M059J (cell line): ENCODE results near the gene SELPLG. TPM values are rescaled to one million over a fixed set of nuclear protein-coding genes. Genes with fewer than 3 reads are reported as not detected.
"Not testable (repeated sequence)": the region's sequence is repeated elsewhere in the genome, so short reads cannot be mapped to it uniquely, and the experiment has no call there.

Experiments used
- DNase-seq: peaks from one replicate; pipeline ENCODE4 v3.0.0-alpha.2; 2012; ENCODE audit warnings: low read depth
- total RNA-seq: library from RNA; depleted of rRNA; stranded (reverse); fragments of >200 nt; shearing (Covaris generic); gene quantifications from 2 replicates; pipeline ENCODE4 v1.2.3, GENCODE V29; 2014

SELPLG gene
- total RNA-seq, 1 experiment from 2014 or later = 0.79 TPM

- no peak for DNase-seq
Observed at GRCh38 chr12:108589840-108590229, 43.9 kb downstream of the SELPLG start.

GRCh38 chr12:108589028-108589839, 44.5 kb downstream of the SELPLG start:
- no peak for DNase-seq

GRCh38 chr12:108587826-108588225, 45.9 kb downstream of the SELPLG start:
- DNase-seq = no peak

GRCh38 chr12:108586306-108586705, 47.4 kb downstream of the SELPLG start:
- no peak for DNase-seq

GRCh38 chr12:108585864-108586263, 47.8 kb downstream of the SELPLG start:
- no peak for DNase-seq

- DNase-seq = no peak
Observed at GRCh38 chr12:108584456-108585065, 49.1 kb downstream of the SELPLG start.

- no peak for DNase-seq
Observed at GRCh38 chr12:108583991-108584390, 49.7 kb downstream of the SELPLG start.

- DNase-seq = no peak
Observed at GRCh38 chr12:108582978-108583770, 50.5 kb downstream of the SELPLG start.

GRCh38 chr12:108582509-108582908, 51.2 kb downstream of the SELPLG start:
- no peak for DNase-seq

GRCh38 chr12:108581311-108582227, 52.1 kb downstream of the SELPLG start:
- DNase-seq = no peak

GRCh38 chr12:108580531-108580930, 53.2 kb downstream of the SELPLG start:
- DNase-seq = no peak

GRCh38 chr12:108578813-108579212, 54.9 kb downstream of the SELPLG start:
- no peak for DNase-seq

GRCh38 chr12:108578264-108578663, 55.4 kb downstream of the SELPLG start:
- DNase-seq = no peak

- no peak for DNase-seq
Observed at GRCh38 chr12:108577458-108577857, 56.2 kb downstream of the SELPLG start.

- DNase-seq = no peak
Observed at GRCh38 chr12:108576660-108577234, 56.9 kb downstream of the SELPLG start.

- no peak for DNase-seq
Observed at GRCh38 chr12:108575199-108575912, 58.3 kb downstream of the SELPLG start.

GRCh38 chr12:108574276-108574675, 59.4 kb downstream of the SELPLG start:
- not testable (repeated sequence) for DNase-seq

- no peak for DNase-seq
Observed at GRCh38 chr12:108573317-108573716, 60.4 kb downstream of the SELPLG start.

- DNase-seq = peak; percentile 40
Observed at GRCh38 chr12:108572166-108572790, 61.4 kb downstream of the SELPLG start.
